Neural cell (in vitro differentiated cells): ENCODE measurements around the gene RPS6KA1. TPM values are rescaled to one million over a fixed set of nuclear protein-coding genes. Genes with fewer than 3 reads are reported as not detected.

Experiments
- H2AFZ ChIP-seq: fragments of 200-600, 300-800 bp; sonication (generic), shearing (Covaris generic); 2 replicates; pipeline ENCODE4 v1.6.0; 2014; ENCODE audit warnings: low read depth, mild to moderate bottlenecking, antibody characterized with exemption, low read length, moderate library complexity
- H3F3A ChIP-seq: fragments of 200-600 bp; shearing (Covaris generic); 2 replicates; pipeline ENCODE4 v1.6.1; 2016; ENCODE audit warnings: mild to moderate bottlenecking, moderate library complexity, mixed read lengths, antibody characterized with exemption, low read length; ENCODE audit not compliant: insufficient read depth, poor library complexity, severe bottlenecking
- H3K27ac ChIP-seq: fragments of 200-600, 300-800 bp; sonication (generic), shearing (Covaris generic); 2 replicates; pipeline ENCODE4 v1.5.1; 2014; ENCODE audit warnings: mild to moderate bottlenecking, low read length, moderate library complexity
- H3K27me3 ChIP-seq: fragments of 300-800, 200-600 bp; sonication (generic), shearing (Covaris generic); 2 replicates; pipeline ENCODE4 v1.6.0; 2014; ENCODE audit warnings: mild to moderate bottlenecking, low read depth, low read length, moderate library complexity; ENCODE audit not compliant: insufficient read depth
- H3K36me3 ChIP-seq: fragments of 300-800, 200-600 bp; sonication (generic), shearing (Covaris generic); 2 replicates; pipeline ENCODE4 v1.5.1; 2014; ENCODE audit warnings: mild to moderate bottlenecking, antibody characterized with exemption, low read length, moderate library complexity; ENCODE audit not compliant: insufficient read depth
- H3K4me2 ChIP-seq: fragments of 300-800, 200-600 bp; sonication (generic), shearing (Covaris generic); 2 replicates; pipeline ENCODE4 v1.6.0; 2014; ENCODE audit warnings: mild to moderate bottlenecking, low read length
- H3K4me3 ChIP-seq: fragments of 300-800, 200-600 bp; sonication (generic), shearing (Covaris generic); 2 replicates; pipeline ENCODE4 v1.5.1; 2014; ENCODE audit warnings: mild to moderate bottlenecking, low read length, moderate library complexity
- H3K79me2 ChIP-seq: fragments of 200-600 bp; shearing (Covaris generic); replicated peaks from 2 replicates; pipeline ENCODE4 v1.6.0; 2014; ENCODE audit warnings: mild to moderate bottlenecking, low read length, moderate library complexity; ENCODE audit not compliant: insufficient read depth
- H3K9ac ChIP-seq: fragments of 300-800, 200-600 bp; sonication (generic), shearing (Covaris generic); 2 replicates; pipeline ENCODE4 v1.6.1; 2016; ENCODE audit warnings: mild to moderate bottlenecking, low read length, mixed read lengths
- H3K9me2 ChIP-seq: fragments of 200-600 bp; shearing (Covaris generic); 2 replicates; pipeline ENCODE4 v1.6.1; 2016; ENCODE audit warnings: mild to moderate bottlenecking, low read length, mixed read lengths; ENCODE audit not compliant: insufficient read depth
- H3K9me3 ChIP-seq: fragments of 200-600, 300-800 bp; sonication (generic), shearing (Covaris generic); 2 replicates; pipeline ENCODE4 v1.6.1; 2016; ENCODE audit warnings: mild to moderate bottlenecking, mixed run types, low read length, moderate library complexity, mixed read lengths
- H4K20me1 ChIP-seq: fragments of 200-600 bp; shearing (Covaris generic); 2 replicates; pipeline ENCODE4 v1.6.1; 2016; ENCODE audit warnings: mild to moderate bottlenecking, mixed run types; ENCODE audit not compliant: insufficient read depth
- EP300 ChIP-seq: fragments of 450-650 bp; conservative IDR thresholded peaks from 2 replicates; pipeline ENCODE4 v1.6.1; 2014; ENCODE audit warnings: antibody characterized with exemption, mild to moderate bottlenecking, moderate library complexity; ENCODE audit not compliant: poor library complexity, severe bottlenecking
- EZH2 ChIP-seq: fragments of 200-600, 300-800 bp; shearing (Covaris generic), sonication (generic); IDR thresholded peaks from 2 replicates; pipeline ENCODE4 v1.6.1; 2014; ENCODE audit warnings: antibody characterized with exemption, low read length, borderline replicate concordance, mild to moderate bottlenecking; ENCODE audit not compliant: insufficient read depth, poor library complexity, severe bottlenecking
- MXI1 ChIP-seq: fragments of 450-650 bp; conservative IDR thresholded peaks from 2 replicates; pipeline ENCODE4 v1.6.1; 2014; ENCODE audit warnings: antibody characterized with exemption, mild to moderate bottlenecking; ENCODE audit not compliant: poor library complexity, severe bottlenecking
- POLR2AphosphoS5 ChIP-seq: IDR thresholded peaks from 2 replicates; pipeline ENCODE4 v1.6.1; 2012
- RAD21 ChIP-seq: fragments of 450-650 bp; conservative IDR thresholded peaks from 2 replicates; pipeline ENCODE4 v1.6.1; 2014; ENCODE audit warnings: antibody characterized with exemption, mild to moderate bottlenecking, moderate library complexity
- REST ChIP-seq: IDR thresholded peaks from 2 replicates; pipeline ENCODE4 v1.6.1; 2012; ENCODE audit warnings: borderline replicate concordance
- SMC3 ChIP-seq: fragments of 450-650 bp; conservative IDR thresholded peaks from 2 replicates; pipeline ENCODE4 v1.6.1; 2014; ENCODE audit warnings: antibody characterized with exemption, mild to moderate bottlenecking, moderate library complexity; ENCODE audit not compliant: poor library complexity
- TAF1 ChIP-seq: IDR thresholded peaks from 2 replicates; pipeline ENCODE4 v1.6.1; 2012; ENCODE audit warnings: low read depth
- polyA plus RNA-seq: library from polyadenylated mRNA; depleted of rRNA; stranded (reverse); fragments of >200 nt; gene quantifications from 2 replicates; pipeline ENCODE4 v1.2.3, GENCODE V29; 2014
- small RNA-seq, 3 experiments: library from RNA; depleted of rRNA; stranded (forward); fragments of <200 nt; gene quantifications; one replicate each; pipeline ENCODE3, GENCODE V24; 2012
- TF ChIP-seq, protein P1 (sequence below): fragments of 450-650 bp; IDR thresholded peaks from 2 replicates; pipeline ENCODE4 v1.5.1; 2014; ENCODE audit warnings: antibody characterized with exemption, mild to moderate bottlenecking, moderate library complexity; ENCODE audit not compliant: poor library complexity, severe bottlenecking

The RPS6KA1 gene
- polyA plus RNA-seq, 1 donor from 2014 or later: 4.9 TPM

- Histone ChIP-seq H3K79me2 (no peaks in the 10 kb centered on the region), H3K4me2 (no peak overlapping the region), H3K27me3 (no peaks in the 10 kb centered on the region), H4K20me1 (no peaks in the 10 kb centered on the region), H2AFZ (no peak overlapping the region), H3K9ac (no peak overlapping the region), H3K36me3 (no peaks in the 10 kb centered on the region), H3K4me3 (no peak overlapping the region), H3F3A (no peaks in the 10 kb centered on the region), H3K9me3 (no peaks in the 10 kb centered on the region), H3K27ac (no peak overlapping the region), H3K9me2 (no peaks in the 10 kb centered on the region)
- TF ChIP-seq EP300 (no peak), POLR2AphosphoS5 (no peak), MXI1 (no peak), TAF1 (no peak), REST (no peak), SMC3 (no peak), EZH2 (no peak), RAD21 (no peak)
- TF ChIP-seq, protein P1, sequence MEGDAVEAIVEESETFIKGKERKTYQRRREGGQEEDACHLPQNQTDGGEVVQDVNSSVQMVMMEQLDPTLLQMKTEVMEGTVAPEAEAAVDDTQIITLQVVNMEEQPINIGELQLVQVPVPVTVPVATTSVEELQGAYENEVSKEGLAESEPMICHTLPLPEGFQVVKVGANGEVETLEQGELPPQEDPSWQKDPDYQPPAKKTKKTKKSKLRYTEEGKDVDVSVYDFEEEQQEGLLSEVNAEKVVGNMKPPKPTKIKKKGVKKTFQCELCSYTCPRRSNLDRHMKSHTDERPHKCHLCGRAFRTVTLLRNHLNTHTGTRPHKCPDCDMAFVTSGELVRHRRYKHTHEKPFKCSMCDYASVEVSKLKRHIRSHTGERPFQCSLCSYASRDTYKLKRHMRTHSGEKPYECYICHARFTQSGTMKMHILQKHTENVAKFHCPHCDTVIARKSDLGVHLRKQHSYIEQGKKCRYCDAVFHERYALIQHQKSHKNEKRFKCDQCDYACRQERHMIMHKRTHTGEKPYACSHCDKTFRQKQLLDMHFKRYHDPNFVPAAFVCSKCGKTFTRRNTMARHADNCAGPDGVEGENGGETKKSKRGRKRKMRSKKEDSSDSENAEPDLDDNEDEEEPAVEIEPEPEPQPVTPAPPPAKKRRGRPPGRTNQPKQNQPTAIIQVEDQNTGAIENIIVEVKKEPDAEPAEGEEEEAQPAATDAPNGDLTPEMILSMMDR: no peak
Measured at GRCh38 chr1:26618561-26618960, 89.0 kb downstream of the RPS6KA1 start.

Small RNA genes within 50 kb of the gene (small RNA-seq; reads per million reads assigned to genes)
- gene MIR1976 (0 to 1.8 (median 0.62) reads per million in 3 experiments), gene RF00019 (0 to 1.2 (median 0) reads per million in 3 experiments), gene RNU7-29P (0 to 0.16 (median 0) reads per million in 3 experiments)

Other genes starting within 250 kb of the RPS6KA1 start
- gene SH3BGRL3, start 249.7 kb upstream of the RPS6KA1 start, polyA plus RNA-seq: 7.5 and 12.8 TPM in 2 replicates
- gene UBXN11, start 223.1 kb upstream of the RPS6KA1 start, polyA plus RNA-seq: 18.5 and 19.4 TPM in 2 replicates
- gene CD52, start 211.8 kb upstream of the RPS6KA1 start, polyA plus RNA-seq: not detected in 2 replicates
- gene CRYBG2, start 175.6 kb upstream of the RPS6KA1 start, polyA plus RNA-seq: 0.18 and 2.5 TPM in 2 replicates
- gene ZNF683, start 157.0 kb upstream of the RPS6KA1 start, polyA plus RNA-seq: not detected in 2 replicates
- gene LIN28A, start 118.9 kb upstream of the RPS6KA1 start, polyA plus RNA-seq: 0.94 and 1.0 TPM in 2 replicates
- 26.2 and 28.9 TPM in 2 replicates for gene DHDDS, start 97.4 kb upstream of the RPS6KA1 start, polyA plus RNA-seq
- 615 and 621 TPM in 2 replicates for gene HMGN2, start 57.3 kb upstream of the RPS6KA1 start, polyA plus RNA-seq
- gene ARID1A, start 166.3 kb downstream of the RPS6KA1 start, polyA plus RNA-seq: 13.2 and 16.2 TPM in 2 replicates